OCI-LY7 (cell line): ENCODE data around the gene PTPRN.
"Not testable (repeated sequence)": the region's sequence is repeated elsewhere in the genome, so short reads cannot be mapped to it uniquely, and the experiment has no call there.

Source experiments
- EZH2phosphoT487 ChIP-seq: fragments of 200-600 bp; sonication (generic); IDR thresholded peaks from 2 replicates; pipeline ENCODE4 v1.6.1; 2018; ENCODE audit warnings: low read depth, borderline replicate concordance, mild to moderate bottlenecking, mixed run types, antibody characterized with exemption, low read length, moderate library complexity, mixed read lengths
- TF ChIP-seq, protein P1 (sequence below): fragments of 200-600 bp; sonication (generic); conservative IDR thresholded peaks from 2 replicates; pipeline ENCODE4 v1.5.1; 2014; ENCODE audit warnings: mild to moderate bottlenecking, antibody characterized with exemption, low read length, moderate library complexity, mixed read lengths

DNA sequence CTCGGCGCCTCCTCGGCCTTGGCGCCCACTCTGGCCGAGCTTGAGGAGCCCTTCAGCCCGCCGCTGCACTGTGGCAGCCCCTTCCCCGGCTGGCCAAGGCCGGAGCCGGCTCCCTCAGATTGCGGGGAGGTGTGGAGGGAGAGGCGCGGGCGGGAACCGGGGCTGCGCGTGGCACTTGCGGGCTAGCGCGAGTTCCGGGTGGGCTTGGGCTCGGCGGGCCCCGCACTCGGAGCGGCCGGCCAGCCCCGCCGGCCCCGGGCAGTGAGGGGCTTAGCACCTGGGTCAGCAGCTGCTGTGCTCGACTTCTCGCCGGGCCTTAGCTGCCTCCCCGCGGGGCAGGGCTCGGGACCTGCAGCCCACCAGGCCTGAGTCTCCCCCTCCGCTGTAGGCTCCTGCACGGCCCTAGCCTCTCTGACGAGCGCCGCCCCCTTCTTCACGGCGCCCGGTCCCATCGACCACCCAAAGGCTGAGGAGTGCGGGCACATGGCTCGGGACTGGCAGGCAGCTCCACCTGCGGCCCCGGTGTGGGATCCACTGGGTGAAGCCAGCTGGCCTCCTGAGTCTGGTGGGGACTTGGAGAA, 3.6 kb upstream of the PTPRN start:
- TF ChIP-seq, protein P1, sequence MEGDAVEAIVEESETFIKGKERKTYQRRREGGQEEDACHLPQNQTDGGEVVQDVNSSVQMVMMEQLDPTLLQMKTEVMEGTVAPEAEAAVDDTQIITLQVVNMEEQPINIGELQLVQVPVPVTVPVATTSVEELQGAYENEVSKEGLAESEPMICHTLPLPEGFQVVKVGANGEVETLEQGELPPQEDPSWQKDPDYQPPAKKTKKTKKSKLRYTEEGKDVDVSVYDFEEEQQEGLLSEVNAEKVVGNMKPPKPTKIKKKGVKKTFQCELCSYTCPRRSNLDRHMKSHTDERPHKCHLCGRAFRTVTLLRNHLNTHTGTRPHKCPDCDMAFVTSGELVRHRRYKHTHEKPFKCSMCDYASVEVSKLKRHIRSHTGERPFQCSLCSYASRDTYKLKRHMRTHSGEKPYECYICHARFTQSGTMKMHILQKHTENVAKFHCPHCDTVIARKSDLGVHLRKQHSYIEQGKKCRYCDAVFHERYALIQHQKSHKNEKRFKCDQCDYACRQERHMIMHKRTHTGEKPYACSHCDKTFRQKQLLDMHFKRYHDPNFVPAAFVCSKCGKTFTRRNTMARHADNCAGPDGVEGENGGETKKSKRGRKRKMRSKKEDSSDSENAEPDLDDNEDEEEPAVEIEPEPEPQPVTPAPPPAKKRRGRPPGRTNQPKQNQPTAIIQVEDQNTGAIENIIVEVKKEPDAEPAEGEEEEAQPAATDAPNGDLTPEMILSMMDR = not testable (repeated sequence)
- TF ChIP-seq EZH2phosphoT487 = not testable (repeated sequence)
